ENCODE results near the gene IRX5.

DNA sequence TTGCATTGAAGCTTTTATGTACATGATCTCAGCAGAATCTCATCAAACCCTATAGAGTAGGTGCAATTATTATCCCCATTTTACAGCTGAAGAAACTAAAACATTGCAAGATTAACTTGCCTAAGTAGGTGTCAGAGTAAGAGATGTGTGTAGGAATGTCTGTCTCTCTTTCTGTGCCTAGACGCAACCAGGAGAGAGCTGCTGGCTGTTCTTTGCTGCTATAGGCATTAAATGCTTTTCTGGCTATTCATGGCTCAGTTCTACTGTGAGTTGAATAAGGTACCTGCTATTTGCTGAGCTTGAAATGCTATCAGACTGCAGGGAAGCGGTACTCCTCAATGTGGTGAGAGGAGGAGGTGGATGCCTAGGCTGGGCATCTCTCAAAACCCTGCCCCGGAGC is 17.0 kb downstream of the IRX5 start:
- TF ChIP-seq EZH2 (IDR thresholded peaks at IDR 0.05) = no peak
- no peak for TF ChIP-seq CBX3 (IDR thresholded peaks at IDR 0.05; ENCODE audit: low read depth)
- TF ChIP-seq SP1 (IDR thresholded peaks at IDR 0.05; ENCODE audit: low read depth) = no peak
- TF ChIP-seq POLR2A (IDR thresholded peaks at IDR 0.05; ENCODE audit: borderline replicate concordance, extremely low read depth, insufficient read depth, insufficient read length) = no peak
- TF ChIP-seq, protein P1, sequence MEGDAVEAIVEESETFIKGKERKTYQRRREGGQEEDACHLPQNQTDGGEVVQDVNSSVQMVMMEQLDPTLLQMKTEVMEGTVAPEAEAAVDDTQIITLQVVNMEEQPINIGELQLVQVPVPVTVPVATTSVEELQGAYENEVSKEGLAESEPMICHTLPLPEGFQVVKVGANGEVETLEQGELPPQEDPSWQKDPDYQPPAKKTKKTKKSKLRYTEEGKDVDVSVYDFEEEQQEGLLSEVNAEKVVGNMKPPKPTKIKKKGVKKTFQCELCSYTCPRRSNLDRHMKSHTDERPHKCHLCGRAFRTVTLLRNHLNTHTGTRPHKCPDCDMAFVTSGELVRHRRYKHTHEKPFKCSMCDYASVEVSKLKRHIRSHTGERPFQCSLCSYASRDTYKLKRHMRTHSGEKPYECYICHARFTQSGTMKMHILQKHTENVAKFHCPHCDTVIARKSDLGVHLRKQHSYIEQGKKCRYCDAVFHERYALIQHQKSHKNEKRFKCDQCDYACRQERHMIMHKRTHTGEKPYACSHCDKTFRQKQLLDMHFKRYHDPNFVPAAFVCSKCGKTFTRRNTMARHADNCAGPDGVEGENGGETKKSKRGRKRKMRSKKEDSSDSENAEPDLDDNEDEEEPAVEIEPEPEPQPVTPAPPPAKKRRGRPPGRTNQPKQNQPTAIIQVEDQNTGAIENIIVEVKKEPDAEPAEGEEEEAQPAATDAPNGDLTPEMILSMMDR (IDR thresholded peaks at IDR 0.05 in 2 of 3, conservative IDR thresholded peaks at IDR 0.05 in 1 of 3; ENCODE audit: borderline replicate concordance in 1 of 3, insufficient read depth in 1 of 3, low read depth in 2 of 3, low read length in 2 of 3) = no peak
- no peak for TF ChIP-seq ZFX (IDR thresholded peaks at IDR 0.05)
- no peak for TF ChIP-seq POLR2AphosphoS5 (IDR thresholded peaks at IDR 0.05; ENCODE audit: low read depth, low read length)
- TF ChIP-seq, protein P2, sequence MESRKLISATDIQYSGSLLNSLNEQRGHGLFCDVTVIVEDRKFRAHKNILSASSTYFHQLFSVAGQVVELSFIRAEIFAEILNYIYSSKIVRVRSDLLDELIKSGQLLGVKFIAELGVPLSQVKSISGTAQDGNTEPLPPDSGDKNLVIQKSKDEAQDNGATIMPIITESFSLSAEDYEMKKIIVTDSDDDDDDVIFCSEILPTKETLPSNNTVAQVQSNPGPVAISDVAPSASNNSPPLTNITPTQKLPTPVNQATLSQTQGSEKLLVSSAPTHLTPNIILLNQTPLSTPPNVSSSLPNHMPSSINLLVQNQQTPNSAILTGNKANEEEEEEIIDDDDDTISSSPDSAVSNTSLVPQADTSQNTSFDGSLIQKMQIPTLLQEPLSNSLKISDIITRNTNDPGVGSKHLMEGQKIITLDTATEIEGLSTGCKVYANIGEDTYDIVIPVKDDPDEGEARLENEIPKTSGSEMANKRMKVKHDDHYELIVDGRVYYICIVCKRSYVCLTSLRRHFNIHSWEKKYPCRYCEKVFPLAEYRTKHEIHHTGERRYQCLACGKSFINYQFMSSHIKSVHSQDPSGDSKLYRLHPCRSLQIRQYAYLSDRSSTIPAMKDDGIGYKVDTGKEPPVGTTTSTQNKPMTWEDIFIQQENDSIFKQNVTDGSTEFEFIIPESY (IDR thresholded peaks at IDR 0.05; ENCODE audit: extremely low read depth, insufficient replicate concordance, low read length) = no peak
- TF ChIP-seq TCF7L2 (IDR thresholded peaks at IDR 0.05; ENCODE audit: borderline replicate concordance, extremely low read depth, insufficient read depth, insufficient read length) = no peak
- no peak for TF ChIP-seq EZH2phosphoT487 (IDR thresholded peaks at IDR 0.05; ENCODE audit: borderline replicate concordance)
- TF ChIP-seq, protein P3, sequence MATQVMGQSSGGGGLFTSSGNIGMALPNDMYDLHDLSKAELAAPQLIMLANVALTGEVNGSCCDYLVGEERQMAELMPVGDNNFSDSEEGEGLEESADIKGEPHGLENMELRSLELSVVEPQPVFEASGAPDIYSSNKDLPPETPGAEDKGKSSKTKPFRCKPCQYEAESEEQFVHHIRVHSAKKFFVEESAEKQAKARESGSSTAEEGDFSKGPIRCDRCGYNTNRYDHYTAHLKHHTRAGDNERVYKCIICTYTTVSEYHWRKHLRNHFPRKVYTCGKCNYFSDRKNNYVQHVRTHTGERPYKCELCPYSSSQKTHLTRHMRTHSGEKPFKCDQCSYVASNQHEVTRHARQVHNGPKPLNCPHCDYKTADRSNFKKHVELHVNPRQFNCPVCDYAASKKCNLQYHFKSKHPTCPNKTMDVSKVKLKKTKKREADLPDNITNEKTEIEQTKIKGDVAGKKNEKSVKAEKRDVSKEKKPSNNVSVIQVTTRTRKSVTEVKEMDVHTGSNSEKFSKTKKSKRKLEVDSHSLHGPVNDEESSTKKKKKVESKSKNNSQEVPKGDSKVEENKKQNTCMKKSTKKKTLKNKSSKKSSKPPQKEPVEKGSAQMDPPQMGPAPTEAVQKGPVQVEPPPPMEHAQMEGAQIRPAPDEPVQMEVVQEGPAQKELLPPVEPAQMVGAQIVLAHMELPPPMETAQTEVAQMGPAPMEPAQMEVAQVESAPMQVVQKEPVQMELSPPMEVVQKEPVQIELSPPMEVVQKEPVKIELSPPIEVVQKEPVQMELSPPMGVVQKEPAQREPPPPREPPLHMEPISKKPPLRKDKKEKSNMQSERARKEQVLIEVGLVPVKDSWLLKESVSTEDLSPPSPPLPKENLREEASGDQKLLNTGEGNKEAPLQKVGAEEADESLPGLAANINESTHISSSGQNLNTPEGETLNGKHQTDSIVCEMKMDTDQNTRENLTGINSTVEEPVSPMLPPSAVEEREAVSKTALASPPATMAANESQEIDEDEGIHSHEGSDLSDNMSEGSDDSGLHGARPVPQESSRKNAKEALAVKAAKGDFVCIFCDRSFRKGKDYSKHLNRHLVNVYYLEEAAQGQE (IDR thresholded peaks at IDR 0.05; ENCODE audit: low read depth) = no peak
- TF ChIP-seq SRF (IDR thresholded peaks at IDR 0.05; ENCODE audit: low read depth) = no peak
- TF ChIP-seq SIN3A (IDR thresholded peaks at IDR 0.05; ENCODE audit: low read depth) = no peak
